Stimulated activated naive CD8-positive, alpha-beta T cell treated with anti-CD3 and anti-CD28 coated beads, Interleukin-15, Interleukin-2, amounts not matched to agents 100 U/mL and 50 U/mL, for 24 hours (primary cell): ENCODE data around the gene PPARA.
"Not testable (repeated sequence)": the region's sequence is repeated elsewhere in the genome, so short reads cannot be mapped to it uniquely, and the experiment has no call there.

Experiments used
- ATAC-seq: fragments of 150-1000 bp; cut with Tn5 transposase; one replicate; pipeline ENCODE4 v1.10.0; 2021
- DNase-seq: peaks from one replicate; pipeline ENCODE4 v3.0.0; 2021

The PPARA gene

GRCh38 chr22:46126853-46127385, 23.4 kb upstream of the PPARA start:
- ATAC-seq (no peak), DNase-seq (no peak)

- no peak for ATAC-seq
- DNase-seq: no peak
These were observed 22.8 kb upstream of the PPARA start for GRCh38 chr22:46127556-46127955.

DNA sequence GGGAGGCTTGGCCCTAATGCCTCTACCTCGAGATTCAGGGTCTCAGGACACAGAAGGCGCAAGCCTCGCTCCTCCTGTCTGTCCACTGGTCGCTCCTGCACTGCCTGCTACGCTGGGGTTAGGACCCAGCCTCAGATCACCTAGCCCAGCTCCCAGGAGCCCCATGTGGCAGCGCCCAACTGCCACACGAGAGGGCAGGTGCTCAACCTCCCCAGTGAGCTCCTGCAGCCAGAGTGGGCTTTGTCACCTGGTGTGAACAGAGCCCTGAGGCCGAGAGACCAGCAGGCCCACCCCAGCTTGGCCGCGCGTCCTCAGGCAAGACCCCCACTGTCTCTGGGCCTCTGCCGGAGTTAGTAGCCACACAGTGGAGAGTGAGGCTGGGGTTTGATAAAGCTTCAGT, 21.7 kb upstream of the PPARA start:
- ATAC-seq (no peak), DNase-seq (no peak)

DNA sequence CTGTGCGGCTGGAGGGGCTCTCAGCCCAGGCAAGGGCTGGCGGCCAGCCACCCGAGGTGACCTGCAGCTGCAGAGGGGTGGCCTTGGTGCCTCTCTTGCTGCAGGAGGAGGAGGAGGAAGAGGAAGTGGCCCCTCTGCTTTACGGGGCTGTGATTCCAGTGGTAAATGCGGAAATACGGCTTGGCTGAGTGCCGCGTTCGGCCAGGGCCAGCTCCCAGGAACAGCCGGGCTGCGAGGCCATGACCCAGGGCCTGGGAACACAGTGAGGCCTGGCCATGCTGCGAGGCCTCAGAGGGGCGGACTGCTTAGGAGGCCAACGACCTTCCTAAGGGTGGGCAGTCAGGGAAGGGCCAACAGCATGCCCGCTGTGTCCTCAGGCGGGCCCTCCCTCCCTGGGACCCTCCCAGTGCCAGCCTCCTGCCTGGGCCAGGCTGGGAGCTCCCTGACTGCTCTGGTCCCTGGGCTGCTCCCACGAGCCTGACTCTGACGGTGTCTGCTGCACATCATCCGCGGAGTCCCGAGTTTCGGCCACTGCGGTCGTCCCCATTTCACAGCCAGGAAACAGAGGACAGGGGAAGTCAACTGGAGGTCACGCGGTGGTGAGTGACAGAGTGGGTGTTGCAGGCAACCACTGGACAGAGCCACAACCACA, 20.8 kb upstream of the PPARA start:
- DNase-seq: no peak
- ATAC-seq: no peak

GRCh38 chr22:46131151-46131587, 19.2 kb upstream of the PPARA start:
- no peak for DNase-seq
- no peak for ATAC-seq

GRCh38 chr22:46132193-46132829, 18.0 kb upstream of the PPARA start:
- DNase-seq, ATAC-seq: not testable (repeated sequence)

DNA sequence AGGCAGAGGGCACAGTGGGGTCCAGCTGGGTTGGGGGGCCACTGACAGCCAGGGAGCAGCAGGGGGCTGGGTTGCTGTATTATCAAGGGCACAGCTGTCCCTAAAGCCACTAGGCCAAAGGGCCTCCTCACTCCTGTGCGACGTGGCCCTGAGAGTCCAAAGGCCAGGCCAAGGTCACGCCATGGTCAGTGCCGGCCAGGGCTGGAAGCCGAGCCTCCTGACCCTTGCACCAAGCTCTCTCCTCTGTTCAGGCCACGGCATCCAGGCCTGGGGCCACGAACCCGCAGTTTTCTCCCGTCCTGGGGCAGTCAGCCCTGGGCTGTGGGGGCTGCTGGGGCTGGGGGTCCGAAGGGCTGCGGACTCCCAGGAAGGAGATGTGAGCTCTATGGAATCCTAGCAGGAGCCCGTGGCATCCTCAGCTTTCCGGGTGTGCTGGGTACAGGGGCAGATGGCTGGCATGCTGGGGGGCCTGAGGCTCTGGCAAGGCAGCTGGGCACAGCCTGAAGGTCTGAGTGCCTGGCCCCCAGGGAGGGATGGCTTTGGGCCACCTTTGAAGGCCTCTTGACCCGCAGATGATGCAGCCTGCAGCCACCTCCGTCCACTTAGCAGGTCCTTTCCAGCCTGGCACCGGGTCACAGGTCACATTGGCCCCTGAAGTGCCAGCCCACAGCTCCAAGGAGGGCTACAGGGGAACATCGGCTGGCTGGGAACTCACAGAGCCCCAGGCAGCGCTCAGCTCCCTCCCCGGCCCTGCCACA, 17.3 kb upstream of the PPARA start:
- DNase-seq: no peak
- ATAC-seq: no peak

GRCh38 chr22:46133588-46133855, 16.8 kb upstream of the PPARA start:
- no peak for DNase-seq
- no peak for ATAC-seq

GRCh38 chr22:46134111-46134705, 16.1 kb upstream of the PPARA start:
- DNase-seq: no peak
- no peak for ATAC-seq

GRCh38 chr22:46135611-46136485, 14.5 kb upstream of the PPARA start:
- no peak for ATAC-seq
- no peak for DNase-seq

GRCh38 chr22:46136486-46137217, 13.7 kb upstream of the PPARA start:
- no peak for ATAC-seq
- DNase-seq: no peak

DNA sequence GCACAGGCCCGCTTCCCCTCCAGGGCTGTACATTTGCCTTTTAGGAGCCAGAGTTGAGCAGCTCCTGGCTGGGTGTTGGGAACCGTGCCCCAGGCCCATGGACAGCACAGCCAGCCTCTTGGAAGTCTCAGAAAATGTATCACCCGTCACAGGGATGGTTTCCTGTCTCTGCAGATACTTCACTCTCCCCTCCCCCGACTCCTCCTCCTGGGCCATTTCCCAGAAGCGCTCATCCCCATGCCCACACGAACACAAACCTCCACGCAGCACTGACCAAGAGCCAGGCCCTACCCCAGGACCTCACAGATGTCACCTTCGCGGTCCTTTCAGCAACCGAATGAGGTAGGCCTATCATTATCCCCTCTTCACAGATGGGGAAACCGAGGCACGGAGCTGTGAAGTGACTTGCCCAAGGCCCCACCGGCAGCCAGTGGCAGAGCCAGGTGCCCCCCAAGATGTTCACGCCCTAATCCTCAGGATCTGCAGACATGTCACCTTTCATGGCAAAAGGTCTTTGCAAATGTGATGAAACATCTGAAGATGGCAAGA, 13.0 kb upstream of the PPARA start:
- no peak for ATAC-seq
- DNase-seq: no peak

- ATAC-seq: no peak
- no peak for DNase-seq
These were observed 12.1 kb upstream of the PPARA start for GRCh38 chr22:46138058-46138797.

GRCh38 chr22:46139417-46139816, 10.9 kb upstream of the PPARA start:
- ATAC-seq, DNase-seq: not testable (repeated sequence)

DNA sequence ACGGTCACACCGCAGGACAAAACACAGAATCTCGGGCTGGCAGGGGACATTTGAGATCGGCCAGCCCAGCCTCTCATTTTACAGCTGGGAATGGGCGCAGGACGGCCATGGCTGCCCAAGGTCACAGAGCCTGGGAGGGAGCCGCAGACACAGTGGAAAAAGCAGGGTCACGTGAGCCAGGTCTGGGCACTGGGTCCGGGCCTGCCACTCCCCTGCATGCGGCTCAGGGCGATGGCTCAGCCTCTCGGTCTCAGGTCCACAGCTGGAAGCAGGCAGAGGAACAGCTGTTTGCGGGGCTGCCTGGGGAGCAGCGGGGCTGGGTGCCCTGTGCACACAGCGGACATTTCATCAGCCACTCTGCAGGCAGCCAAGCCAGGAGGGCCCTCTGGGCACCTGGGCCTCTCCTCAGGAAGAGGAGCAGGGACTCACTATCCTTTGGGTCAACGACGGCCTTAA, 10.4 kb upstream of the PPARA start:
- ATAC-seq: no peak
- no peak for DNase-seq

- ATAC-seq (no peak), DNase-seq (no peak)
These were observed 9.1 kb upstream of the PPARA start for GRCh38 chr22:46140989-46141928.

DNA sequence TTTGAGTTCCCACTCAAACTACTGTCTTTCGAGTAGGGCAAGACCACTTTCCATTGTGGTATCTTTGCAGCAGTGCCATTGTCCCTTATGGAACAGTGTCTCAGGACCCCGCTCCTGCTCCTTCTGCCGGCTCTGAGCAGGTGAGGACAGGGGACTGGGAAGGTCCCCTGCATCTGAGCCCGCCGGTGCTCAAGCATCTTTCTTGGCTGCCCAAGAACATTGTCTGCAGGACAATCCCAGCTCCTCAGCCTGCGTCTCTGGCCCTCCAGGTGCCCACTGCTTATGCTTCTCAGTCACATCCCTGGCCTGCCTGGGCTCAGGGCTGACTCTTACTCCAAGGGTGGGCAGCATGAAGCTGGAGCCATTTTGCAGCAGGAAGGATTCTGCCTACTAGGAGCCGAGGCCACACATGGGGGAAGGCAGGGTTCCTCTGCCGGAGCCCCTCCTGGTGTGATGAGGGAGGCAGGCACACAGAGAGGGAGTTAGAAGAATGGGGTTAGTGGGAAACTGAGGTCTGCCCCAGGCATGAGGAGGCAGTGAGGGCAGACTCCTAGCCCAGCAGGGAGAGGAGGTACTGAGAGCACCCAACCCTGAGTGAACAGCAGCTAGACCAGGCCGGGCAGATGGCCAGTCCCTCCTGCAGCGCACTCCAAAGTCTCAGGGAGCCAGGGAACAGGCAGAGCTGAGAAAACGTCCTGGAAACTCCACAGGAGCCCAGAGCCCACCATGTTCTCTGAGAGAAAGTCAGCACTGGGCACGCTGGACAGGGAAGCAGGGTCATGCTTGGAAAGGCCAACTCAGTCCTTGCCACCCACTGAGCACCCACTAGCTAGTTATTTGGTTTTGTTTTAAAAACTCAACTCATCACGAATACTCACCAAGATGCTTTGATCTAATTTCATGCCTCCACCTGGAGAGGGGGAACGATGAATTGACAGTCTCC, 7.5 kb upstream of the PPARA start:
- DNase-seq (no peak), ATAC-seq (no peak)
